PFSK-1 (cell line): ENCODE data around the gene FOXK2.

Experiments used
- FOXP2 ChIP-seq: optimal IDR thresholded peaks from 2 replicates; pipeline ENCODE3; 2011; ENCODE audit warnings: borderline replicate concordance, control low read depth, inconsistent platforms; ENCODE audit not compliant: insufficient read depth; ENCODE audit errors: extremely low read length, extremely low read depth
- POLR2AphosphoS5 ChIP-seq: IDR thresholded peaks from 2 replicates; pipeline ENCODE4 v1.6.1; 2012; ENCODE audit warnings: low read depth, mild to moderate bottlenecking, control low read depth, low read length, moderate library complexity
- SIN3A ChIP-seq: IDR thresholded peaks from 2 replicates; pipeline ENCODE4 v1.6.1; 2012; ENCODE audit warnings: mild to moderate bottlenecking, low read length, moderate library complexity, borderline replicate concordance; ENCODE audit not compliant: insufficient read depth
- TAF1 ChIP-seq: IDR thresholded peaks from 2 replicates; pipeline ENCODE4 v1.6.1; 2012; ENCODE audit warnings: low read length, control low read depth, borderline replicate concordance; ENCODE audit not compliant: insufficient read depth
- TF ChIP-seq, protein P1 (sequence below), 2 experiments: IDR thresholded peaks; 2 replicates each; pipeline versions ENCODE4 v1.6.1 to v1.8.0; 2011 to 2012; ENCODE audit warnings: low read depth in 2 of 2, low read length in 2 of 2, control low read depth in 1 of 2, inconsistent platforms in 1 of 2, mild to moderate bottlenecking in 1 of 2, moderate library complexity in 1 of 2; ENCODE audit not compliant: insufficient read depth in 1 of 2

The FOXK2 gene

DNA sequence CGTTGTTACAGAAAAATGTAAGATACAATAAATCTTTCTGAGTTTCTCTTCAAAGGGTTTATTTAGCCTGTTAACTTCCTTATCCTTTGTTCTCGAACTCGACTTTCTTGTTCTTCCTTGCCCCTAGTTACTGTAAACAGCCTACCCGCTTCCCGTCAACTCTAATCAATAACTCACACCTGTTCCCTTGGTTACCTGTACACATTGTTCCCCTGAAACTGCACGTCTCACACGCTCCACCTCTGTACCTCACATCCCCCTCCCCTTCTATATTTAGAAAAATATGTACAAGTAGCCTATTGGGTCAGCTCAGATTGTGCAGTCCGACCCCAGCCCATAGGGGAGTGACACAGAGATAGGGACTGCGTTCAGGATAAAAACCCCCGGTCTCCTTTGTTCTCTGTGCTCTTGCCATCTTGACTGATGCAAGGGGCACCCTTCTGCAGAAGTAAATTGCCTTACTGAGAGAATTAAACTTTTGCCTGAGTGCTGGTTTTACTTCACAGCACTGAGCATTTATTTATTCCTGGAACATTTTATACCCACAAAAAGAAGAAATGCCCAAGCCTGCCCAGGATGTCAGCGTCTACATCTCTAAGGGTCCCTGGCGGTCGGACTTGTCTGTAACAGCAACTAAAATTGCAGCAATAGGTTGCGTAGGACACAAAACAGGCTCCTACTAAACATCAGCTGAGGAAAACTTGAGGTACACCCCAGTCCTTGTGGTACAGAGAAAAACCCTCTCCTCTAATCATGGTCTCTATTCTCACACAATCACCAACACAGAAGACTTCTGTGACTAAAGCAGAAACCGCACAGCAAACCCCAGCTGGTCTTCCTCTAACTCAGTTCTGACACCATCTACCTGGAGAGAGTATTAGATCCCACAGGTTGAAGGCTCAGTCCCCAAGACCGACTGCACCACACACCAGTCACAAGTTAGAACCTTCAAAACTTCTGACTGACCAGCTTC, 117.4 kb downstream of the FOXK2 start:
- TF ChIP-seq, protein P1, sequence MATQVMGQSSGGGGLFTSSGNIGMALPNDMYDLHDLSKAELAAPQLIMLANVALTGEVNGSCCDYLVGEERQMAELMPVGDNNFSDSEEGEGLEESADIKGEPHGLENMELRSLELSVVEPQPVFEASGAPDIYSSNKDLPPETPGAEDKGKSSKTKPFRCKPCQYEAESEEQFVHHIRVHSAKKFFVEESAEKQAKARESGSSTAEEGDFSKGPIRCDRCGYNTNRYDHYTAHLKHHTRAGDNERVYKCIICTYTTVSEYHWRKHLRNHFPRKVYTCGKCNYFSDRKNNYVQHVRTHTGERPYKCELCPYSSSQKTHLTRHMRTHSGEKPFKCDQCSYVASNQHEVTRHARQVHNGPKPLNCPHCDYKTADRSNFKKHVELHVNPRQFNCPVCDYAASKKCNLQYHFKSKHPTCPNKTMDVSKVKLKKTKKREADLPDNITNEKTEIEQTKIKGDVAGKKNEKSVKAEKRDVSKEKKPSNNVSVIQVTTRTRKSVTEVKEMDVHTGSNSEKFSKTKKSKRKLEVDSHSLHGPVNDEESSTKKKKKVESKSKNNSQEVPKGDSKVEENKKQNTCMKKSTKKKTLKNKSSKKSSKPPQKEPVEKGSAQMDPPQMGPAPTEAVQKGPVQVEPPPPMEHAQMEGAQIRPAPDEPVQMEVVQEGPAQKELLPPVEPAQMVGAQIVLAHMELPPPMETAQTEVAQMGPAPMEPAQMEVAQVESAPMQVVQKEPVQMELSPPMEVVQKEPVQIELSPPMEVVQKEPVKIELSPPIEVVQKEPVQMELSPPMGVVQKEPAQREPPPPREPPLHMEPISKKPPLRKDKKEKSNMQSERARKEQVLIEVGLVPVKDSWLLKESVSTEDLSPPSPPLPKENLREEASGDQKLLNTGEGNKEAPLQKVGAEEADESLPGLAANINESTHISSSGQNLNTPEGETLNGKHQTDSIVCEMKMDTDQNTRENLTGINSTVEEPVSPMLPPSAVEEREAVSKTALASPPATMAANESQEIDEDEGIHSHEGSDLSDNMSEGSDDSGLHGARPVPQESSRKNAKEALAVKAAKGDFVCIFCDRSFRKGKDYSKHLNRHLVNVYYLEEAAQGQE (IDR thresholded peaks at IDR 0.05; ENCODE audit: insufficient read depth in 1 of 2, low read depth in 2 of 2, low read length in 2 of 2): no peak
- TF ChIP-seq TAF1: no peak
- no peak for TF ChIP-seq FOXP2
- no peak for TF ChIP-seq POLR2AphosphoS5
- TF ChIP-seq SIN3A: no peak

DNA sequence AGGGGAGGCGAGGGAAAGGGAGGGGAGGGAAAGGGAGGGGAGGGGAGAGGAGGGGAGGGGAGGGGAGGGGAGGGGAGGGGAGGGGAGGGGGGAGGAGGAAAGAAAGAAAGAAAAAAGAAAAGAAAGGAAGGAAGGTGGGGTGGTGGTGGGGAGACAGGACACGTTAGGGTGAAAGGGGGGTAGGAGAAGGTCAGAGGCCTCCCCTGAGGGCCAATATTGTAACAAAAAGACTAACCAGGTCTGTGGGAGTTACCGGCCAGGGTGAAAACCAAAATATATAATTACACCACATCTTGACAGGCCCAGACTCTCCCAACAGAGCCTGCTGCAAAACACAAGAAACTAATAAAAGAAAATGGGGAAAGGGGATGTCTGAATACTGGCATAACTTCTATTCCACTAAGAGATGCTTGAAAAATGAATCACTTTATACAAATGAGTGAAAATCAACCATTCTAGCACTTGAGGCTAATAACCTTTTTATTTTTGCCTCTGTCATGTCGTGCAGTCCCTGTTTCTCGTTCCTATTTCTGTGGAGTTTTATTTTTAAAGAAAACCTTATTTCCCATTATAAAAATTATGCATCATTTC, 118.7 kb downstream of the FOXK2 start:
- TF ChIP-seq, protein P1 (IDR thresholded peaks at IDR 0.05; ENCODE audit: insufficient read depth in 1 of 2, low read depth in 2 of 2, low read length in 2 of 2): no peak
- no peak for TF ChIP-seq SIN3A
- no peak for TF ChIP-seq FOXP2
- TF ChIP-seq POLR2AphosphoS5: no peak
- no peak for TF ChIP-seq TAF1

DNA sequence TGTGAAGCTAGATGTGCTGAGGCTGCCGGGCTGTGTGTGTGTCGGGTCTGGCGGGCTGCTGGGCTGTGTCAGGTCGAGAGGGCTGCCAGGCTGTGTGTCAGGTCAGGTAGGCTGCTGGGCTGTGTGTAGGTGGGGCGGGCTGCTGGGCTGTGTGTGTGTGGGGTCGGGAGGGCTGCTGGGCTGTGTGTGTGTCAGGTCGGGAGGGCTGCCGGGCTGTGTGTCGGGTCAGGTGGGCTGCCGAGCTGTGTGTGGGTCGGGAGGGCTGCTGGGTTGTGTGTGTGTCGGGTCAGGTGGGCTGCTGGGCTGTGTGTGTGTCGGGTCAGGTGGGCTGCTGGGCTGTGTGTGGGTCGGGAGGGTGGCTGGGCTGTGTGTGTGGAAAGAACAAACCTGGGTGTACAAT, 120.1 kb downstream of the FOXK2 start:
- TF ChIP-seq FOXP2 (no peak), SIN3A (no peak), POLR2AphosphoS5 (no peak)
- TF ChIP-seq, protein P1 (IDR thresholded peaks at IDR 0.05; ENCODE audit: insufficient read depth in 1 of 2, low read depth in 2 of 2, low read length in 2 of 2): no peak

DNA sequence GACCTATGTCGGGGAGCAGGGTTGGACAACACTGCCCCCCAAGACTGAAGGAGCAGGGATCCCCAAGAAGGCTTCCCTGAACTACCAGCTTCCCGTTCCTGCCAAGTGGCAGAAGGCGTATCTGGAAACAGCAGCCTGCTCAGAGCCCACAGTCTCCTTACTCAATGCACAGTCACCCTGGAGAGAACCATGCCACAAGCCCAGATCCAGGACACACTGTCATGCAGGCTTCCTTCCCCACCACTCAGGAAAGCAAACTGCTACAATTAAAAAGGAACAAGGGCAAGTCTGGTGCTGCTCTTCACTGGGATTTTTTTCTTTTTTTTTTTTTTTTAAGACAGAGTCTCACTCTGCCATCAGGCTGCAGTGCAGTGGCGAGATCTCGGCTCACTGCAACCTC, 120.5 kb downstream of the FOXK2 start:
- TF ChIP-seq SIN3A: no peak

DNA sequence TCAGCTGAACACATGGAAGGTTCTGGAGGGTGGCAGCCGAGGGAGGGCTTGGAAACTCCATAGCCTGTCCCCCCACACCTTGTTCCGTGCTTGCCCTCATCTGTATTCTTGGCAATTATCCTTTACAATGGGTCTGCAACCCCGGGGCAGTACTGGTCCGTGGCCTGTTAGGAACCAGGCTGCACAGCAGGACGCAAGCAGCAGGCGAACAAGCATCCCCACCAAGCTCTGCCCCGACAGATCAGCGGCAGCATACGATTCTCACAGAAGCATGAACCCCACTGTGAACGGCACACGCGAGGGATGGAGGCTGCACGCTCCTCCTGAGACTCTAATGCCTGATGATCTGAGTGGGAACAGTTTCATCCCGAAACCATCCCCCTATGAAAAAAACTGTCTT, 122.5 kb downstream of the FOXK2 start:
- TF ChIP-seq, protein P1 (IDR thresholded peaks at IDR 0.05; ENCODE audit: insufficient read depth in 1 of 2, low read depth in 2 of 2, low read length in 2 of 2): no peak
- TF ChIP-seq SIN3A: no peak
